ENCODE results near the gene ZNF486. TPM values are rescaled to one million over a fixed set of nuclear protein-coding genes. Genes with fewer than 3 reads are reported as not detected.
"Not testable (repeated sequence)": the region's sequence is repeated elsewhere in the genome, so short reads cannot be mapped to it uniquely, and the experiment has no call there.

ZNF486 gene
- total RNA-seq, 1 experiment from 2014 or later, result 0.66 TPM

- H3K36me3 ChIP-seq (ENCODE audit: control insufficient read depth, insufficient read depth, low read length), result no peaks in the 10 kb centered on the region
- CTCF ChIA-PET, result no interaction called here
- H3K4me1 Mint-ChIP-seq (ENCODE audit: low read depth, unreplicated experiment), result no peaks in the 10 kb centered on the region
- POLR2A ChIA-PET, result no interaction called here
- no peak overlapping the region for H3K4me3 ChIP-seq (ENCODE audit: low read depth, low read length)
- intact Hi-C loops (cut with micrococcal nuclease; ENCODE audit: unreplicated experiment), result no loop called here
- no peaks in the 10 kb centered on the region for H3K9me3 Mint-ChIP-seq (ENCODE audit: unreplicated experiment)
- DNase-seq, result no peak
- no peaks in the 10 kb centered on the region for H3K9me3 ChIP-seq
- TF ChIP-seq CTCF (IDR thresholded peaks at IDR 0.05; ENCODE audit: insufficient read depth in 1 of 2, low read depth in 1 of 2, low read length in 1 of 2, severe bottlenecking in 1 of 2, unreplicated experiment in 1 of 2), result no peak
- no peak overlapping the region for H3K4me3 Mint-ChIP-seq (ENCODE audit: unreplicated experiment)
- no peak overlapping the region for H3K27ac Mint-ChIP-seq (ENCODE audit: unreplicated experiment)
- peaks cover 6% of the 10 kb centered on the region for H3K36me3 Mint-ChIP-seq (ENCODE audit: insufficient read depth, unreplicated experiment)
- H3K4me1 ChIP-seq, result no peaks in the 10 kb centered on the region
- no peaks in the 10 kb centered on the region for H3K27me3 ChIP-seq (replicated peaks; ENCODE audit: control insufficient read depth, insufficient read depth, low read length)
- no peaks in the 10 kb centered on the region for H3K27me3 Mint-ChIP-seq (ENCODE audit: insufficient read depth, unreplicated experiment)
- BruUV-seq (replicated peaks), result no TSS peak
Observed at GRCh38 chr19:20209051-20209450, 42.0 kb downstream of the ZNF486 start.

- not testable (repeated sequence) for BruUV-seq (replicated peaks)
- H3K9me3 Mint-ChIP-seq (ENCODE audit: unreplicated experiment), result peaks cover 11% of the 10 kb centered on the region
Observed at GRCh38 chr19:20214366-20214765, 47.4 kb downstream of the ZNF486 start.

DNA sequence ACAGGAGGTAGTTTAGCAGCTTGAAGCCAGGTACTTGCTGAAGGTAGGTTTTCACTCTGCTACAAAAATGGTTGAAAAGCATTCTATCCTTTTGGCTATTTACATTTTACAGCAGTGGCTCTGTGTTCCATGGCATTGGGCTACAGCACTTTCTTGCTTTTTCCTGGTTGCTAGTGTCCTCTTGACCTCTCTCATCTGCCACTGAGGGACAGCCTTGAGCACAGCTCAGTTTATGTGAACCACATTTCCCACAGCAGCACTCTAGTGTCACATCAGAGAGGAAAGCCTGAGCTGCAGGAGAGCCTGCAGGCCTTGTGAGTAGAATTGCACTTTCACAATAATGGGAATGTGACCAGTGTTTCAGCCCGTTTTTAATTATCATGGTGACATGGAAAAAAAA lies 54.6 kb downstream of the ZNF486 start:
- peaks cover 11% of the 10 kb centered on the region for H3K9me3 Mint-ChIP-seq (ENCODE audit: unreplicated experiment)
- H3K27ac Mint-ChIP-seq (ENCODE audit: unreplicated experiment); POLR2A ChIA-PET; H3K4me3 Mint-ChIP-seq (ENCODE audit: unreplicated experiment); H3K27me3 Mint-ChIP-seq (ENCODE audit: insufficient read depth, unreplicated experiment); H3K9me3 ChIP-seq; intact Hi-C loops (cut with micrococcal nuclease; ENCODE audit: unreplicated experiment); BruUV-seq (replicated peaks); H3K4me1 ChIP-seq; H3K4me1 Mint-ChIP-seq (ENCODE audit: low read depth, unreplicated experiment); H3K27me3 ChIP-seq (replicated peaks; ENCODE audit: control insufficient read depth, insufficient read depth, low read length); H3K36me3 Mint-ChIP-seq (ENCODE audit: insufficient read depth, unreplicated experiment); H3K4me3 ChIP-seq (ENCODE audit: low read depth, low read length); DNase-seq; CTCF ChIA-PET; H3K36me3 ChIP-seq (ENCODE audit: control insufficient read depth, insufficient read depth, low read length): not testable (repeated sequence)

More at GRCh38 chr19:20214366-20214765, 47.4 kb downstream of the ZNF486 start:
- CTCF ChIA-PET; H3K4me3 ChIP-seq (ENCODE audit: low read depth, low read length); DNase-seq; H3K27ac Mint-ChIP-seq (ENCODE audit: unreplicated experiment); intact Hi-C loops (cut with micrococcal nuclease; ENCODE audit: unreplicated experiment); POLR2A ChIA-PET; H3K36me3 ChIP-seq (ENCODE audit: control insufficient read depth, insufficient read depth, low read length); H3K9me3 ChIP-seq; H3K27me3 Mint-ChIP-seq (ENCODE audit: insufficient read depth, unreplicated experiment); H3K27me3 ChIP-seq (replicated peaks; ENCODE audit: control insufficient read depth, insufficient read depth, low read length); H3K4me1 ChIP-seq; H3K4me3 Mint-ChIP-seq (ENCODE audit: unreplicated experiment); H3K4me1 Mint-ChIP-seq (ENCODE audit: low read depth, unreplicated experiment); H3K36me3 Mint-ChIP-seq (ENCODE audit: insufficient read depth, unreplicated experiment): not testable (repeated sequence)

DNA sequence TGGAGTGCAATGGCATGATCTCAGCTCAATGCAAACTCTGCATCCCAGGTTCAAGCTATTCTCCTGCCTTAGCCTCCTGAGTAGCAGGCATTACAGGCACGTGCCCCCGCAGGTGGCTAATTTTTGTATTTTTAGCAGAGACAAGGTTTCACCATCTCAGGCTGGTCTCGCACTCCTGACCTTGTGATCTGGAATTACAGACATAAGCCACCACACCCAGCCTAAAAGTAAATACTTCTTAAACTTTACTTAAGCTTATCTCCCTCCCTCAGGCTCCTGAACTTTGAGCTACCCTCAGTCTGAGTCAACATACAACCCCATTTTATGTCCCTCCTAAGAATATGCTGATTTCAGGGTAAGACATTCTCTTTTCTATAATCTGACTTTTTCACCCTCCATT lies 66.1 kb downstream of the ZNF486 start:
- H3K9me3 Mint-ChIP-seq (ENCODE audit: unreplicated experiment), result peaks cover 17% of the 10 kb centered on the region
- CTCF ChIA-PET, result no interaction called here
- peaks cover 19% of the 10 kb centered on the region for H3K9me3 ChIP-seq
- no TSS peak for BruUV-seq (replicated peaks)
- H3K27me3 ChIP-seq (replicated peaks; ENCODE audit: control insufficient read depth, insufficient read depth, low read length), result no peaks in the 10 kb centered on the region
- POLR2A ChIA-PET, result no interaction called here
- no peak overlapping the region for H3K27ac Mint-ChIP-seq (ENCODE audit: unreplicated experiment)
- H3K4me1 Mint-ChIP-seq (ENCODE audit: low read depth, unreplicated experiment), result no peaks in the 10 kb centered on the region
- no peaks in the 10 kb centered on the region for H3K36me3 ChIP-seq (ENCODE audit: control insufficient read depth, insufficient read depth, low read length)
- peaks cover 9% of the 10 kb centered on the region; the same call in 1 of the 2 replicates for H3K4me1 ChIP-seq
- no peak overlapping the region for H3K4me3 ChIP-seq (ENCODE audit: low read depth, low read length)
- H3K4me3 Mint-ChIP-seq (ENCODE audit: unreplicated experiment), result no peak overlapping the region
- TF ChIP-seq CTCF (IDR thresholded peaks at IDR 0.05; ENCODE audit: insufficient read depth in 1 of 2, low read depth in 1 of 2, low read length in 1 of 2, severe bottlenecking in 1 of 2, unreplicated experiment in 1 of 2), result no peak
- H3K27me3 Mint-ChIP-seq (ENCODE audit: insufficient read depth, unreplicated experiment), result no peaks in the 10 kb centered on the region
- DNase-seq, result peak in 1 of 2 experiments; percentile 24
- intact Hi-C loops (cut with micrococcal nuclease; ENCODE audit: unreplicated experiment), result no loop called here
- H3K36me3 Mint-ChIP-seq (ENCODE audit: insufficient read depth, unreplicated experiment), result peaks cover 19% of the 10 kb centered on the region

All from Caco-2 (cell line).